Ectodermal cell (in vitro differentiated cells): ENCODE measurements around the gene RPS2.
"Not testable (repeated sequence)": the region's sequence is repeated elsewhere in the genome, so short reads cannot be mapped to it uniquely, and the experiment has no call there.

Experiments used
- H3K27ac ChIP-seq: 2 replicates; pipeline ENCODE4 v1.7.0; 2013; ENCODE audit warnings: mild to moderate bottlenecking, low read depth, low read length; ENCODE audit not compliant: insufficient read depth, poor library complexity, severe bottlenecking
- H3K27me3 ChIP-seq: 2 replicates; pipeline ENCODE4 v1.7.0; 2013; ENCODE audit warnings: mild to moderate bottlenecking, low read length; ENCODE audit not compliant: insufficient read depth, control insufficient read depth, poor library complexity, severe bottlenecking
- H3K36me3 ChIP-seq: one replicate; pipeline ENCODE4 v1.7.0; 2013; ENCODE audit warnings: low read length; ENCODE audit not compliant: control insufficient read depth, insufficient read depth
- H3K4me1 ChIP-seq: one replicate; pipeline ENCODE4 v1.7.0; 2013; ENCODE audit warnings: low read length; ENCODE audit not compliant: control insufficient read depth, insufficient read depth
- H3K4me3 ChIP-seq: 2 replicates; pipeline ENCODE4 v1.7.0; 2013; ENCODE audit warnings: low read depth, low read length, control low read depth; ENCODE audit not compliant: insufficient read depth
- H3K9me3 ChIP-seq: 2 replicates; pipeline ENCODE4 v1.7.0; 2013; ENCODE audit warnings: mild to moderate bottlenecking, low read length, moderate library complexity; ENCODE audit not compliant: control insufficient read depth
- WGBS, 2 experiments: methylation state at CpG; one replicate each; pipeline ENCODE4 v1.1.7; 2013; ENCODE audit warnings: missing lambda C conversion rate in 2 of 2; 5-methylcytosine and 5-hydroxymethylcytosine counted together

The RPS2 gene

DNA sequence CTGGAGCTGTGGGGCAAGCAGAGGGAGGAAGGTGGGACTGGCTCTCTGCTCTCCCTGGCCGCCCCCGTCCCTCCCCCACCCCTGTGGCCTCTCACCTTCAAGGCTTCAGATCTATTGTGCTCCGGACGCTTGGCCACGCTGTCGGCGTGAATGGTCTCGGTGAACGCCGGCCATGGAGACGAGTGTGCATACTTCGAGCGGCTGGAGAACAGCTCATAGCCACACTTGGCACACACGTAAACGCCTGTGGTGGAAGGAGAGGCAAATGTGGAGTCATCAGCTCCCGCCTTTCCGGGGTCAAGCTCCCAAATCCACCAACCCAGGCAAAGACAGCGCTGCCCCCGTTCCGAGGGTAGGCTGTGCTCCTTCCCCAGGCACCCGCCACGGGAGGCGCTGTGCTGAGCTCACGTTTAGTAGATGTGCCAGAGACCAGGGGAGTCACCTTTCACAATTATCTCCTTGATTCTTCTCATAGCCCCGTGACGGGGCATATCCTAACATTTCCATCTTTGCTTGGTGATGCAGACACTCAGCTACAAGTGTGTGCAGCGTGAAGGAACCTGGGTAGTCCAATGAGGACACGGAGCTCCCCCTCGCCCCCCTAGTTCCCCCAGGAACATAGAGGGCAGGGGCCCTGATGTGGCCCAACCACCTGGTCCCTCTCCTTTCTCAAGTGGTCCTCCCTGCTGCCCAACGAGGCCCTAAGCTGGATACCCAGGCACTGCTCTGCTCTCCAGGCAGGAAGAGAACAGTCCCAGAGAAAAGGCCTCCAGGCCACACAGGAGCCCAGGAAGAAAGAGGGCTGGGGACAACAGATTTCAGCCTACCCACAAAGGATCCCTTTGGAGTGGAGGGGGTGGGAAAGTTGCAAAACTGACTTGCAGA, 23.2 kb downstream of the RPS2 start:
- Histone ChIP-seq H3K9me3 (no peaks in the 10 kb centered on the region), H3K27me3 (no peaks in the 10 kb centered on the region), H3K36me3 (peaks cover 8% of the 10 kb centered on the region), H3K4me1 (peaks cover 5% of the 10 kb centered on the region), H3K27ac (no peak overlapping the region), H3K4me3 (no peak overlapping the region)
- 85 to 90% methylated on average over 30 of the region's 30 CpGs for WGBS, 2 experiments

DNA sequence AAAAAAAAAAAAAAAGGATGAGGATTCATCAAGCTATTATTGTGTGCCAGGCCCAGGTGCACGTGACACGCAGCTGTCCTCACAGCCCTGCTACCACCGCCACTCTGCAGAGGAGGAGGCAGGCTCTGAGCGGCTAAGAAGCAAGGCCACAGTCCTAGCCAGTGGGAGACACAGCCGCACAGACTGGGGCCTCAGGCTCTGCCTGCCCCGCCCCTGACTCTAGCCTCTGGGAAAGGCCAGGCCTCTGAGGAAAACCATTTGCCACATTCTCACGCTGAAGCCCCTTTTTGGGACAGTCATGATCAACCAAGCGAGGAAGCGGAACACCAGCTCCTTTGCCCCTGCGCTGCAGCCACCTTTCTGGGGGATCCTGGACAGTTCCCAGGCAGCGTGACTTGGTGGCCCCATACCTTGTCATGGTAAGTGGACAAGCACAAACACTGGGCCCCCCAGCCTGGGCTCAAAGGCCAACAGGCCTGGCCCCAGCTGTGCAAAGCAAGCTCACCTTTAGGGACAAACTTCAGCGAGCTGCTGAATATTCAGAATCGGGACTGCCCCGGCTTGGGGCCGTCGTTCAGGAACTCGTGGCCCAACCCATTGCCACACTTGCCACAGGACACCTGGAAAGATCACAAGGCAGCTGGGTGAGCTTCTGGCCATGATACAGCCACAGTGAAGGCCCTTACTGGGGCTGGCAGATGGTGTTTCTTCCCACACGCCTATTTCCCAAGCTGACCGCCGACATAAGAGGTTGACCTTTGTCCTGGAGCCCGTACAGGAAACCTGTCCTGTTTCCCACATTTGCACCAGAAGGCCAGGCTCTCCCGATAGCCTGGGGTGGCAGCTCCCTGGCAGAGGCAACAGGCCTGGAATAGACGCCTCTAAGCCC, 24.1 kb downstream of the RPS2 start:
- Histone ChIP-seq H3K9me3 (no peaks in the 10 kb centered on the region), H3K27ac (no peak overlapping the region), H3K4me3 (no peak overlapping the region), H3K27me3 (no peaks in the 10 kb centered on the region), H3K4me1 (peaks cover 5% of the 10 kb centered on the region), H3K36me3 (peaks cover 8% of the 10 kb centered on the region)
- WGBS, 2 experiments = 96% methylated on average over 23 of the region's 23 CpGs

- not testable (repeated sequence) for H3K4me3 ChIP-seq, H3K27ac ChIP-seq, H3K9me3 ChIP-seq, H3K36me3 ChIP-seq, H3K4me1 ChIP-seq, H3K27me3 ChIP-seq
- WGBS, 2 experiments = 94 to 95% methylated on average over 8 of the region's 8 CpGs
Observed at GRCh38 chr16:1939833-1940232, 24.8 kb downstream of the RPS2 start.

DNA sequence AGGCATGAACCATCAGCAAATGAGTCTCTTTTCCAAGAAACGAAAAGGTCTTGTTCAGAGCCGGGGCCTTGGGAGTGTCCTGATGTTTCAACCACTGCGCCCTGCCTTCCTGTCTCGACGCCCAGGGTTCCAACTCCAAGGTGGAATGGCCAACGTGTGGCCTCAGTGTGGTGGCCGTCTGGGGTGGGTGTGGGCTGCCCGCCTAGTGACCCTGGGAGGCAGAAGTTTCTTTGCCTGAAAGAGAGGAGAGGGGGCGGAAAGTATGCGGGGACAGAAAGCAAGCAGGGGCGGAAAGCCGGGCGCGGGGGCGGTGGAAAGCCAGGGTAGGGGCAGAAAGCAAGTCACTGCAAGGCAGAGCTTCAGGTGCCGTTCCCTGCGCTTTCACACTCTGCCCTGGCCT, 25.7 kb downstream of the RPS2 start:
- H3K4me3 ChIP-seq = no peak overlapping the region
- H3K9me3 ChIP-seq = no peaks in the 10 kb centered on the region
- H3K4me1 ChIP-seq = peaks cover 5% of the 10 kb centered on the region
- 94 to 96% methylated on average over 17 of the region's 17 CpGs for WGBS, 2 experiments
- peaks cover 8% of the 10 kb centered on the region for H3K36me3 ChIP-seq
- H3K27me3 ChIP-seq = no peaks in the 10 kb centered on the region
- no peak overlapping the region for H3K27ac ChIP-seq

DNA sequence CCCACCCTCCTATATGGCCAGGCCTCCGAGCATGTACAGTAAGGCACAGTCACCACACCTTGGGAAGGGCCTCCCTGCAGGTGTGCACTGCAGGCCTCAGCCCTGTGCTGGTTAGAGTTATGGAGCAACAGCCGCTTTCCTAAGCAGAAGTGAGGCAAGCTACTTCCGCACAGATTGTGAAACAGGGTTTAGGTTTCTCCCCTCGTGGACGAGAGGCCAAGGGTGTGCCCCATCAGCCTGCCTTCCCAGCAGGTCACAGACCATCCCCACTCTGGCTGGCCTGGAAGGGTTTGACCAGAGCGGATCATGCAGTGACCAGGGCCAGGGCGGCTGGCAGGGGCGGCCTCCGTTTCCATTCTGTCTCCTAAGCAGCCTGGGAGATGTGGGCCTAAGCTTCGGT, 26.3 kb downstream of the RPS2 start:
- H3K4me1 ChIP-seq = peaks cover 5% of the 10 kb centered on the region

DNA sequence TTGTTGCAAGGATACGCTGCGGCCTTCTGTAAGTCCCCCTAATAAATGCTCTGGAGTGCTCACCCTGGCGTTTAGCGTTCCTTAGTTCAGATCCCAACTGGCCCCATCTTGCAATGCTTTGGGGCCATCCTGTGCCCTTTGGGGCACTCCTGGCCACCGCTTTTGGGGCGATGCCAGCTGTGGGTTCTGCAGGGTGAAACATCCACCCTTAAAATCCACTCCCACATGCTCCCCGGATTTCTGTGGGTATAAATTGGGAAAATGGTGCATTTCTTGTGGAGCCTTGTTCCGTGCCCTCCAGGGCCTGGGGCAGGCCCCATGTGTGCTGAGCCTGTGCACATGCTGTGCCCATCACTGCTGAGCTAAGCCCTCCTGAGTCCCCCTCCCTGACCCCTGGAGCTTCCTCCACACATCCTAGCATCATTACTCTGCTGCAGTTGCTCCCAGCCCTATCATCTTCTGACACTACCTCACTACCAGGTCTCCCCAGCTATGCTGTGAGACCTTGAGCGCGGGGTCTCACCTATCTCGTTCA, 27.6 kb downstream of the RPS2 start:
- Histone ChIP-seq H3K36me3 (peaks cover 8% of the 10 kb centered on the region), H3K27me3 (no peaks in the 10 kb centered on the region), H3K9me3 (no peaks in the 10 kb centered on the region), H3K27ac (no peak overlapping the region), H3K4me3 (no peak overlapping the region), H3K4me1 (peaks cover under 1% of the 10 kb centered on the region)
- WGBS, 2 experiments = 94 to 95% methylated on average over 9 to 11 of the region's 11 CpGs

More for the DNA sequence above, 26.3 kb downstream of the RPS2 start:
- H3K27me3 ChIP-seq = no peaks in the 10 kb centered on the region
- H3K9me3 ChIP-seq = no peaks in the 10 kb centered on the region
- H3K4me3 ChIP-seq = no peak overlapping the region
- H3K36me3 ChIP-seq = peaks cover 8% of the 10 kb centered on the region
- WGBS, 2 experiments = 96% methylated on average over 10 of the region's 10 CpGs
- no peak overlapping the region for H3K27ac ChIP-seq

- Histone ChIP-seq H3K4me1 (no peaks in the 10 kb centered on the region), H3K4me3 (no peak overlapping the region), H3K27me3 (peaks cover 15% of the 10 kb centered on the region), H3K36me3 (peaks cover 5% of the 10 kb centered on the region), H3K27ac (no peak overlapping the region), H3K9me3 (no peaks in the 10 kb centered on the region)
- WGBS, 2 experiments = 81% methylated on average over 23 of the region's 23 CpGs
Observed at GRCh38 chr16:1933097-1933661, 31.4 kb downstream of the RPS2 start.

DNA sequence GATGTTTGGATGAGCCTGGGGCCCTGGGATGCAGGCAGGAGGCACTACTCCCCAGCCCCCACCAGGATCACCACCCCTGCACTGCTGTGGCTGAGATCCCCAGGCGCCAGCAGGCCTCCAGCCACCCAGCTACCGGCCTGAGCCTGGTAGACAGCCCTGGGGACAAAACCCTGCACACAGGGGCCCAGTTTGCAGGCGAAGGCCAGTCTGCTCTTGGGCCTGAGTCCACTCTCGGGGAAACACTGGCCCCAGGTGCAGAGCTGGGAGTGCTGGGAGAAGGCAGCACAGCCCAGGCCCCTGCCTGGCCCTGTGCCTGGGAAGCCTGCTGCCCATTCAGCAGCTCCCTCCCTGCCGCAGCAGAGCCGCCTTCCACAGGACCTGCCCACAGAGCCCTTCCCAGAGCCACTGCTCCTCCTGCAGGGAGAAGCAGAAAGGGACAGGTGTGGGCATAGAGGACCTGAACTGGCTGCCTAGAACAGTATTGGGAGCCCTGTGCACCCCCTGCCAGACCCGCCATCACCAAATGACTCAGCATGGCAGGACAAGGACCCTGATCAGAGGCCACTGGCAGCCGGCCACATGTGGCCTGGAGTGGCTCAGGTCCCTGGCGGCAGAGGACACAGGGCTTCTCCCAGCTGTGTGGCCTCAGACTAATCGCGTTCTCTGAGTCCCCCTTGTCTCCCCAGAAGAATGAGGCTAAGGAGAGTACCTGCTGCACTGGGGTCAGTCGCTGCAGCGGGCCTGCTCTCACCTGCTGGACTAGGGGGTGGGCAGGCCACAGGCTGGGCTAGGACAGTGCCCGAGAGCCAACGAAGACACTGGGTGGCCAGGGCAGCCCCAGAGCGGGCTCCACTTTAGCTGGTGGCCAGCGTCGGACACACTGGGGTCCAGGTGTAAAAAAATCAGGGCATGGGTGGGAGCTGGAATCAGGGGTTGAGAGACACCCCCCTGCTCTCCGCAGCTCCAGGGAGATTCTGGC, 32.3 kb downstream of the RPS2 start:
- 79 to 80% methylated on average over 19 of the region's 19 CpGs for WGBS, 2 experiments
- Histone ChIP-seq H3K4me3 (no peak overlapping the region), H3K27ac (no peak overlapping the region), H3K9me3 (no peaks in the 10 kb centered on the region), H3K27me3 (peaks cover 15% of the 10 kb centered on the region), H3K4me1 (no peaks in the 10 kb centered on the region), H3K36me3 (peaks cover under 1% of the 10 kb centered on the region)

DNA sequence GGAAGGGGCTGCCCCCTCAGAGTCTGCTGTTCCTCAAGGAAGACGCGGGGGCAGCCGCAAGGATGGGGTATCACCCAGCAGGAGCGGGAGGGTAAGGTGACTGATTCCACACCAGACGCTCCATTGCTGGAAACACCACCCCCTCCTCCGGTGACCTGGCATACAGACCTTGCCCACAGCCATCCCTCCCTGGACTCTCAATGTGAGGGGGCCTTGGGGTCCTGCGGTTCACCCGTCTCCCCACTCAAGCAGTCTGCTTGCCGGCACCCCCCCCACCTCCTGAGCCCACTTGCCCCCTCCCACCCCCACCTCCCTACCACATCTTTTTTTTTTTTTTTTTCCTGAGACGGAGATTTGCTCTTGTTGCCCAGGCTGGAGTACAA, 34.3 kb downstream of the RPS2 start:
- no peaks in the 10 kb centered on the region for H3K9me3 ChIP-seq
- WGBS, 2 experiments = 87 to 90% methylated on average over 10 of the region's 10 CpGs
- no peak overlapping the region for H3K27ac ChIP-seq
- no peaks in the 10 kb centered on the region for H3K36me3 ChIP-seq
- no peak overlapping the region for H3K4me3 ChIP-seq
- H3K27me3 ChIP-seq = peaks cover 15% of the 10 kb centered on the region
- H3K4me1 ChIP-seq = no peaks in the 10 kb centered on the region
